ENCODE data around the gene PKMYT1.

Gene PKMYT1

GRCh38 chr16:3001316-3001715 is 21.1 kb upstream of the PKMYT1 start:
- CTCF ChIA-PET, result interaction anchor here (1.2 to 11.8 kb wide), 5 partner anchors 14 to 74 kb away, joined by 3 to 231 read pairs (median 3); partner anchors contain the start of genes CLDN6, HCFC1R1, THOC6 and TNFRSF12A
- DNase-seq (ENCODE audit: extremely low spot score), result no peak
- TF ChIP-seq CTCF (IDR thresholded peaks at IDR 0.05; ENCODE audit: control extremely low read depth, extremely low read depth, low read depth, missing control alignments), result no peak
- POLR2A ChIA-PET, result no interaction called here

- TF ChIP-seq CTCF (IDR thresholded peaks at IDR 0.05; ENCODE audit: control extremely low read depth, extremely low read depth, low read depth, missing control alignments), result no peak
- POLR2A ChIA-PET, result no interaction called here
- CTCF ChIA-PET, result interaction anchor here (1.2 to 11.8 kb wide), 3 partner anchors 18 to 73 kb away, joined by 3 to 231 read pairs (median 4); partner anchors contain the start of genes CLDN6, HCFC1R1, THOC6 and TNFRSF12A
- no peak for DNase-seq (ENCODE audit: extremely low spot score)
These were observed 20.3 kb upstream of the PKMYT1 start for GRCh38 chr16:3000540-3000939.

- ChIA-PET POLR2A (no interaction called here), CTCF (interaction anchor here (1.3 to 11.8 kb wide), 2 partner anchors 17 to 26 kb away, joined by 4 to 231 read pairs; partner anchors contain the start of genes CLDN6, HCFC1R1, THOC6 and TNFRSF12A)
- DNase-seq (ENCODE audit: extremely low spot score), result no peak
- TF ChIP-seq CTCF (IDR thresholded peaks at IDR 0.05; ENCODE audit: control extremely low read depth, extremely low read depth, low read depth, missing control alignments), result no peak
These were observed 19.7 kb upstream of the PKMYT1 start for GRCh38 chr16:2999929-3000328.

GRCh38 chr16:2996298-2996697 is 16.1 kb upstream of the PKMYT1 start:
- no peak for DNase-seq (ENCODE audit: extremely low spot score)
- ChIA-PET POLR2A (no interaction called here), CTCF (interaction anchor here (0.9 to 1.1 kb wide), 3 partner anchors 11 to 35 kb away, joined by 3 read pairs; no protein-coding TSS in a partner anchor)
- no peak for TF ChIP-seq CTCF (IDR thresholded peaks at IDR 0.05; ENCODE audit: control extremely low read depth, extremely low read depth, low read depth, missing control alignments)

GRCh38 chr16:2992383-2993081 is 12.3 kb upstream of the PKMYT1 start:
- ChIA-PET POLR2A (no interaction called here), CTCF (interaction anchor here (0.7 kb wide), 1 partner anchor 35 kb away, joined by 3 read pairs; no protein-coding TSS in a partner anchor)
- no peak for TF ChIP-seq CTCF (IDR thresholded peaks at IDR 0.05; ENCODE audit: control extremely low read depth, extremely low read depth, low read depth, missing control alignments)
- DNase-seq (ENCODE audit: extremely low spot score), result no peak

- DNase-seq (ENCODE audit: extremely low spot score), result no peak
- TF ChIP-seq CTCF (IDR thresholded peaks at IDR 0.05; ENCODE audit: control extremely low read depth, extremely low read depth, low read depth, missing control alignments), result no peak
- ChIA-PET CTCF (no interaction called here), POLR2A (no interaction called here)
These were observed 11.5 kb upstream of the PKMYT1 start for GRCh38 chr16:2991566-2992261.
